Colonic mucosa (tissue), 4 donors: Measurements from ENCODE around the gene FMC1. TPM values are rescaled to one million over a fixed set of nuclear protein-coding genes. Genes with fewer than 3 reads are reported as not detected.

Experiments
- DNase-seq: peaks from one replicate; pipeline ENCODE4 v3.0.0-alpha.2; 2020
- H3K27ac ChIP-seq: fragments of 200-600 bp; one replicate; pipeline ENCODE4 v1.8.0; 2021
- H3K27me3 ChIP-seq: fragments of 200-600 bp; one replicate; pipeline ENCODE4 v1.8.0; 2021
- H3K36me3 ChIP-seq: fragments of 200-600 bp; one replicate; pipeline ENCODE4 v1.8.0; 2021
- H3K4me1 ChIP-seq: fragments of 200-600 bp; one replicate; pipeline ENCODE4 v1.8.0; 2021; ENCODE audit warnings: mild to moderate bottlenecking
- H3K4me3 ChIP-seq: fragments of 200-600 bp; one replicate; pipeline ENCODE4 v1.8.0; 2021
- H3K9ac ChIP-seq, 2 donors: one replicate each; pipeline ENCODE4 v1.7.0; 2013; ENCODE audit warnings: control low read depth in 2 of 2, low read depth in 2 of 2, low read length in 2 of 2
- H3K9me3 ChIP-seq: fragments of 200-600 bp; one replicate; pipeline ENCODE4 v1.8.0; 2021
- intact Hi-C: fragments of 100-400 bp; cut with DNase I; formaldehyde crosslinking; loops from one replicate; pipeline ENCODE4 v1.14.1; 2022
- total RNA-seq, 2 donors: library from RNA; stranded (reverse); fragmentation: NEBNext Ultra II Directional in 1 of 2; extraction: Animal tissue kit (Norgen Biotek cat#: 25700) in 1 of 2; gene quantifications; one replicate each; pipeline ENCODE4 v1.2.1, GENCODE V29; 2021
- TF ChIP-seq, protein P1 (sequence below): fragments of 200-600 bp; IDR thresholded peaks from one replicate; pipeline ENCODE4 v1.8.0; 2022; ENCODE audit warnings: antibody characterized with exemption, mild to moderate bottlenecking
- donor health status: healthy.
- donor health status: DM: no; HTN: no; CAD: no.
- donor health status: DM: no; HTN: no; CAD: no.

Gene FMC1, protein sequence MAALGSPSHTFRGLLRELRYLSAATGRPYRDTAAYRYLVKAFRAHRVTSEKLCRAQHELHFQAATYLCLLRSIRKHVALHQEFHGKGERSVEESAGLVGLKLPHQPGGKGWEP
- total RNA-seq: 10 to 100 TPM; 21.6 to 23.0 TPM

DNA sequence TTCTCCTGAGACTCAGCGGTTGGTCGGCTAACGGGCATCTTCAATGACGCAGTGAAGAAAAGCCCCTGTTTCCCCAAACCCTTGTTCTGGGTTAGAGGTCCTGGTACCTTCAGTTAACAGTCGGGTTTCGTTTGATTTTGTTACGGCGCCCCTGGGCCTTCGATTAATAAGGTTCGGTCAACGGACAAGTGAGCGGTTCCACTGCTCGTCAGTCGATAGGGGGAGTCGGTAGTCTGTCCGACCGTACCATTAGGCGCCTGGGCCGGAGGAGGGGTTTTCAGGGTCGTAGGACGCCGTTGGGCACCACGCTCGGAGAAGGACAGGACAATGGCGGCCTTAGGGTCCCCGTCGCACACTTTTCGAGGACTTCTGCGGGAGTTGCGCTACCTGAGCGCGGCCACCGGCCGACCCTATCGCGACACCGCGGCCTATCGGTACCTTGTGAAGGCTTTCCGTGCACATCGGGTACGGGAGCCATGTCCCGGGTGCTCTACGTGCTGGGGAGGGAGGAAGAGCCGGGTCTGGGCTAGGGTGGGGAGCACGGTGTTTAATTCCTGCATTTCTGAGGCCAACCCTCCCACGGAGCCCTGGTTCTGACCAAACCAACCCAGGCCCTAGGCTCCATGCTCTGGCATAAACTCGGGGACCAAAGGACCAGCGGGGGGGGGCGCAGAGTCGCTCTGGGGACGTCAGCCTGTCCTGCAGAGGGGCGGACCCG is at the start of gene FMC1:
FMC1 (plus strand) TSS at position 280 of the 718 bp plus-strand sequence; CDS start at position 328, 48 bp downstream.
- H3K4me3 ChIP-seq: peak within 1 kb of the TSS; percentile 74
- H3K27me3 ChIP-seq: no peaks in the 10 kb centered on the region
- H3K36me3 ChIP-seq: no peaks in the 10 kb centered on the region
- TF ChIP-seq, protein P1, sequence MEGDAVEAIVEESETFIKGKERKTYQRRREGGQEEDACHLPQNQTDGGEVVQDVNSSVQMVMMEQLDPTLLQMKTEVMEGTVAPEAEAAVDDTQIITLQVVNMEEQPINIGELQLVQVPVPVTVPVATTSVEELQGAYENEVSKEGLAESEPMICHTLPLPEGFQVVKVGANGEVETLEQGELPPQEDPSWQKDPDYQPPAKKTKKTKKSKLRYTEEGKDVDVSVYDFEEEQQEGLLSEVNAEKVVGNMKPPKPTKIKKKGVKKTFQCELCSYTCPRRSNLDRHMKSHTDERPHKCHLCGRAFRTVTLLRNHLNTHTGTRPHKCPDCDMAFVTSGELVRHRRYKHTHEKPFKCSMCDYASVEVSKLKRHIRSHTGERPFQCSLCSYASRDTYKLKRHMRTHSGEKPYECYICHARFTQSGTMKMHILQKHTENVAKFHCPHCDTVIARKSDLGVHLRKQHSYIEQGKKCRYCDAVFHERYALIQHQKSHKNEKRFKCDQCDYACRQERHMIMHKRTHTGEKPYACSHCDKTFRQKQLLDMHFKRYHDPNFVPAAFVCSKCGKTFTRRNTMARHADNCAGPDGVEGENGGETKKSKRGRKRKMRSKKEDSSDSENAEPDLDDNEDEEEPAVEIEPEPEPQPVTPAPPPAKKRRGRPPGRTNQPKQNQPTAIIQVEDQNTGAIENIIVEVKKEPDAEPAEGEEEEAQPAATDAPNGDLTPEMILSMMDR: peak; percentile 54
- no peaks in the 10 kb centered on the region for H3K9me3 ChIP-seq
- peaks cover 6% of the 10 kb centered on the region for H3K4me1 ChIP-seq
- peak; percentile 94 for DNase-seq
- H3K9ac ChIP-seq: peak within 1 kb of the TSS; percentile 95 to 97
- intact Hi-C loops: no loop called here
- peak within 1 kb of the TSS; percentile 99 for H3K27ac ChIP-seq

DNA sequence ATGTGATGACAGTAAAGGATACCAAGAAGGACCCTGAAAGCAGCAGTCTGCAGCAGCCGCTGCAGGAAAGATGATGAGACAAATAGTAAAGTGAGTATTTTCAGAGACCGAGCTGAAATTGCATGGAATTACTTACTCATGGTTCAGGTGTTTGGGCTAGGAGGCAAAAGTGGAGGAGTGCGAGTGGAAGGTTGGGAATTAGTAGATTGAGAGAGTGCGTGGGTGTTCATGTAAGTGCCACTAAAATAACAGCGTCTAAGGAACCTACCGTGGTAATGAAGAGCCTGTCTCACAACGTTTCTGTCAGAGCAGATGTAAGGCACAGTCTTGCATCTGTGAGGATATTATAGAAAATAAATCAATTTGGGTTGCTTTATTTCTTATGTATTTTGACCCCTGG is 48.3 kb upstream of the FMC1 start:
- no peaks in the 10 kb centered on the region for H3K36me3 ChIP-seq
- H3K9ac ChIP-seq: no peak overlapping the region
- intact Hi-C loops: no loop called here

DNA sequence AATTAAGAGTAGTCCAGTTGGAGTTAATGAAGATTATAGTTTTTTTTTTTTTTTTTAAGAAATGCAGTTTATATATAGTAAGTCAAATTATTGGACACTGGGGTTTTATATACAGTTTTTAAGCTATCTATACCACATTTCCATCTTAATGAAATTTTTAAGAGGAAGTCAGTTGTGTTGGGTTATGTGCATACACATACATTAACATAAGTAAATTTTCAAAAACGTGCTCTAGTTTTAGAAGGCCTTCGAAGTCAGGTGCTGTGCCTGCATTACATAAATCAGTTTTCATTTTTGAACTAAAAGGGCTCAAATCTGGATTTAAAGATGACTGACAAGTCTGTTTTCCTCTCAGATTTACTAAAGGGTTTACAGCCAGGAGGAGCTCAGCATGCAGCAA is 47.6 kb upstream of the FMC1 start:
- Histone ChIP-seq H3K36me3 (no peaks in the 10 kb centered on the region), H3K27me3 (no peaks in the 10 kb centered on the region), H3K9me3 (no peaks in the 10 kb centered on the region), H3K4me3 (no peak overlapping the region), H3K9ac (no peak overlapping the region), H3K4me1 (no peaks in the 10 kb centered on the region), H3K27ac (no peak overlapping the region)
- no peak for DNase-seq
- TF ChIP-seq, protein P1: no peak
- intact Hi-C loops: no loop called here

More for the DNA sequence above, 48.3 kb upstream of the FMC1 start:
- no peaks in the 10 kb centered on the region for H3K4me1 ChIP-seq
- no peaks in the 10 kb centered on the region for H3K9me3 ChIP-seq
- H3K27ac ChIP-seq: no peak overlapping the region
- no peak for DNase-seq
- TF ChIP-seq, protein P1: no peak
- no peak overlapping the region for H3K4me3 ChIP-seq
- no peaks in the 10 kb centered on the region for H3K27me3 ChIP-seq

DNA sequence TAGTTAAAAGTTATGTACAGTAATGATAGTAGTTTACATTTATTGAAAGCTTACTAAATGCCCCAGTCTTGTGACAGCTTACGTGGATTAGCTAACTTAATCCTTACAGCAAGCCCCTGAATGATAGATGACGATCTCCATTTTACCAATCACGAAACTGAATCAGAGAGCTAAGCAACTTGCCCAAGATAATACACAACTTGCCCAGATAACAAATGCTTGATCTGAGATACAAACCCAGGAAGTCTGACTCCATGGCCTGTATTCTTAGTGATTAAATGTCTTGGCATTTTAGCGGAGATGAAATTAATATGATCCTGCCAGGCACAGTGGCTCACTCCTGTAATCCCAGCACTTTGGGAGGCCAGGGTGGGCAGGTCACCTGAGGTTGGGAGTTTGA is 46.9 kb upstream of the FMC1 start:
- H3K9me3 ChIP-seq: no peaks in the 10 kb centered on the region
- no peaks in the 10 kb centered on the region for H3K36me3 ChIP-seq
- intact Hi-C loops: no loop called here
- no peak overlapping the region for H3K9ac ChIP-seq
- DNase-seq: no peak
- no peaks in the 10 kb centered on the region for H3K4me1 ChIP-seq
- H3K27ac ChIP-seq: no peak overlapping the region
- TF ChIP-seq, protein P1: no peak
- H3K4me3 ChIP-seq: no peak overlapping the region
- no peaks in the 10 kb centered on the region for H3K27me3 ChIP-seq

DNA sequence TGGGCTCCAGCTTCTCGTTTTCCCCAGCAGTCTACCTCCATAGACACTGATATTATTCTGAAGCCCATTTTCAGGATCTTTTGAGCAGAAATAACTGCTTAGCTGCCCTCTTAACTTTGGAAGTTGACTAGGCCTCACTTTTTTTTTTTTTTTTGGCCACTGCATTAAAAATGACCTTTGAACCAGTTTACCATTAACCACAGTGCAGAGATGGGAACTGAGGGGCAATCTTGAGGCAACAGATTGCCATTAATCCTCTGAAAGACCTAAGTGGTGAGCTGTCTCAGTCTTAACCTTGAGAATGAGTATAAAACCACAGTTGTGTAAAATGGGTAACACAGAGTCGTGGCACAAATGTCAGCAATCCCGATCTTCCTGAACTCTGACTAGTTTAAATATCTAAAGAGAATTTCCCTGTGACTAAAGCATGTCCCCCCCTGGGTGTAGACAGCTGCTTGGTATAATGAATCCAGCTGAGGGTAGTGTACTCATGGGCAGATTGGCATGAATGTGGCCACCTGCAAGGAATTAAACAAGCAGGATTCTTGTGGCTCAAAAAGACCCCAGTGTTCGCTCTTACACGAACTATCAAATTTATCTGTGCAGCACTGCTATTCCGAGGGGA is 46.1 kb upstream of the FMC1 start:
- Histone ChIP-seq H3K27ac (no peak overlapping the region), H3K4me3 (no peak overlapping the region), H3K9ac (no peak overlapping the region), H3K27me3 (no peaks in the 10 kb centered on the region), H3K9me3 (no peaks in the 10 kb centered on the region), H3K4me1 (no peaks in the 10 kb centered on the region), H3K36me3 (no peaks in the 10 kb centered on the region)
- intact Hi-C loops: no loop called here
- DNase-seq: no peak
- TF ChIP-seq, protein P1: no peak
